Gastrocnemius medialis (tissue), 4 donors: ENCODE data around the gene SLC66A1.
"Not testable (repeated sequence)": the region's sequence is repeated elsewhere in the genome, so short reads cannot be mapped to it uniquely, and the experiment has no call there.

Source experiments
- CTCF ChIP-seq, 5 experiments: fragments of 450-650 bp in 3 of 5; fragments of 200-600 bp in 2 of 5; sonication (generic) in 2 of 5; IDR thresholded peaks in 4 of 5; conservative IDR thresholded peaks in 1 of 5; 1 replicate in 4 of 5; 2 replicates in 1 of 5; pipeline ENCODE4 v1.5.1; 2016 to 2019; ENCODE audit warnings: antibody characterized with exemption in 5 of 5, mild to moderate bottlenecking in 3 of 5, moderate library complexity in 3 of 5
- POLR2A ChIP-seq, 2 donors: fragments of 450-650 bp; IDR thresholded peaks; one replicate each; pipeline ENCODE4 v1.6.1; 2017; ENCODE audit warnings: antibody characterized with exemption in 2 of 2, mild to moderate bottlenecking in 2 of 2, moderate library complexity in 2 of 2

GRCh38 chr1:19288324-19289241, 23.5 kb upstream of the SLC66A1 start, which contains the start of gene AKR7A3:
- not testable (repeated sequence) for TF ChIP-seq POLR2A (IDR thresholded peaks at IDR 0.05); CTCF (IDR thresholded peaks at IDR 0.05 in 4 of 5, conservative IDR thresholded peaks at IDR 0.05 in 1 of 5)
